Suprapubic skin (tissue), 3 donors: Measurements from ENCODE around the gene IL3RA.

ENCODE experiments used
- CTCF ChIP-seq, 2 donors: fragments of 200-600 bp in 1 of 2; fragments of 450-650 bp in 1 of 2; sonication (generic) in 1 of 2; IDR thresholded peaks; one replicate each; pipeline ENCODE4 v1.5.1; 2016 to 2019; ENCODE audit warnings: antibody characterized with exemption in 2 of 2, mild to moderate bottlenecking in 1 of 2, moderate library complexity in 1 of 2
- EP300 ChIP-seq: sonication (generic); formaldehyde crosslinking; IDR thresholded peaks from one replicate; pipeline ENCODE4 v1.6.1; 2017; ENCODE audit warnings: antibody characterized with exemption

GRCh38 chrX:1359477-1359873 lies 22.9 kb downstream of the IL3RA start:
- no peak for TF ChIP-seq EP300
- no peak for TF ChIP-seq CTCF (IDR thresholded peaks at IDR 0.05)
